DMS153 treated with DMSO at 0.1 percent for 48 hours (cell line): ENCODE measurements around the gene FOXF1.

Experiments used
- DNase-seq: peaks from one replicate; lab custom pipeline; 2025; ENCODE audit not compliant: unreplicated experiment; lab: John Stamatoyannopoulos, UW

The FOXF1 gene

DNA sequence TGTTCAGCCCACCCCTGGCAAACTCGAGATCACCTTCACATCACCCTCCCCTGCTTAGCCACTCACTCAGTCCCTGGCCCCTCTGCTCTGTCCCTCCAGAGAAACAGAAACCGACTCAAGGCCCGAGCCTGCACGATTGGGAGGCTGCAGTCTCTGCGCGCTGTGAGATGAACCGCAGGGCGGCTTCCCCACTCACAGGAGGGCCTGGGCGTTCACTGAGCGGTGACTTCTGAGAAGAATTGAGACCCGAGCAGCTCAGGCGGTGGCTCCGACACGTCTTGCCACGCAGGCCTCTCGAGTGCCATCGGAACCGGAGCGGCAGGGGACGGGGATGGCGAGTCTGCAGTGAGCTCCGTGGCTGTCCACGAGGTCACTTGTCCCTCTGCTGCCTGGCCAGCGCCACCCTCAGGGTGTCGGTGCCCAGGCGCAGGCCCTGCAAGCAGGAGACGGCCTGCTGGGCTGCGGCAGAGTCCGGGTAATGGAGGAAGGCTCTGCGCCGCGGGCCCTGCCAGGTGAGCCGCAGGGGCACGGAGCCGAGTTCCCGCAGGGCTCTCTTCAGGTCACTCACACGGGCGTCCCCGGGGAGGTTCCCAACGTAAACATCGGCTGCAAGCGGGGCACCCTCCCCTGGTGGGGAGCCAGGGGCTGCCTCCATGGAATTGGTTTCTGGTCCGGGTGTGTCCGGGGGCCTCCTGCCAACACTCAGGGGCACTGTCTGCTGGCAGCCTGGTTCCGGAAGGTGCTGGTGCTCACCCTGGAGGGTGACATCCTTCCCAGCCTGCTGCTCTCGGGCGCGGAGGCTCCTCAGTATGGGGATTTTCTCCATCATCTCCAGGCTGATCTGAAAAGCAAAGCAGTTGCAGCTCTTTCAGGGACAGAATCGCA, 21.6 kb downstream of the FOXF1 start:
- no peak for DNase-seq

DNA sequence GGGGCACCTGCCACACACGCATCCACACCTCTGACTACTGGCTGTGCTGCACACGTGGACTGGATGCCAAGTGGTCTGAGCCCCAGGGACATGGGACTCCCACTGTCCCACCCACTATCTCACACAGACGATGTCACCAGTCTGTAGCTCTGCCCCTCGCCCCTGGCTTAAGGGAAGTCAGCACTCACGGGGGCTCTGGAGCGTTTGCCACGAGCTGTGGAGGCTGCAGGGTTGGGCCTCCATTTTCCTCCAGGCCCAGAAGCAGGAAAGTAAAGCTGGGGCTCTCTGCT, 22.1 kb downstream of the FOXF1 start:
- no peak for DNase-seq

DNA sequence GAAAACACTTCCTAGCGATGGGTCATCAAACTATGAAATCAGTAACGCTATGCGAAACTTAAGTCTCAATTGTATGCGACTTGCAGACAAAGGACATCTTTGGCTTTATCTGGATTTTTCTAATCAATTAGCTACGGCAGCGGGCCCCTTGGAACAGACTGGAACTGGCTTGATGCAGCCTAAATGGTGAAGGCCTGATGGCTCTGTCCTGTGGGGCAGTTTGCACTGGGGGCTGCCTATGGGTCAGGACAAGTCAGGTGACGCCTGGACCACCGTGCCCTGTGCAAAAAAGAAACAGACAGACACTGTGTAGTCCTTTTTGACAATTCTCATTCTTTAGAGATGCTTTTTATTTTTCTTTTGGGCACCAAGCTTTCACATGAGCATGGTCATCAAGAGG, 22.7 kb downstream of the FOXF1 start:
- DNase-seq = no peak

DNA sequence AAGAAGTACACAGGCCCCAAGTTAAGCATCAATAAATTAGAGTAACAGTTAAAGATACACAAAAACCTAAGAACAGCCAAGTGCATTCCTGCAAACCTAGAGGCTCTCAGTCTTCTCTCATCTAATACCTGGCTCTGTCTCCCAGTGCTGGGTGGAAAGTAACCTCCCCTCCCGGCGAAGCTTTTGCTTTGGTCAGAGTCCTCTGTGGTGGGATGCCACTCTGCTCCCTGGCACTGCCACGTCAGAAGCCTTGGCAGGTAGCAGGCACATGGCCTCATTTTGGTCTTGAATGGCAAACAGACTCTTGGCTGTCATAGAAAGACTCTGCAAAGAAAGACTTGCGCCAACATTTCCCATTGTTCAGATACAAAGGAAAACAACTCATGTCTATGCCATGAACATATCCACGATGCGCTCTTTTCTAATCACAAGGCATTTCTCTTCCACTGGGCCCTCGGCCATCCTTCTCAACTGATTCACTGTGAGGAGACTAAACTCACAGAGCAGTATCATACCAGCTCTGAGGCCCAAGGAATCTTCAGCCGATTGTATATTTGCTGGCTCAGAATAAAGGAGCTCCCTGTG, 23.5 kb downstream of the FOXF1 start:
- no peak for DNase-seq

DNA sequence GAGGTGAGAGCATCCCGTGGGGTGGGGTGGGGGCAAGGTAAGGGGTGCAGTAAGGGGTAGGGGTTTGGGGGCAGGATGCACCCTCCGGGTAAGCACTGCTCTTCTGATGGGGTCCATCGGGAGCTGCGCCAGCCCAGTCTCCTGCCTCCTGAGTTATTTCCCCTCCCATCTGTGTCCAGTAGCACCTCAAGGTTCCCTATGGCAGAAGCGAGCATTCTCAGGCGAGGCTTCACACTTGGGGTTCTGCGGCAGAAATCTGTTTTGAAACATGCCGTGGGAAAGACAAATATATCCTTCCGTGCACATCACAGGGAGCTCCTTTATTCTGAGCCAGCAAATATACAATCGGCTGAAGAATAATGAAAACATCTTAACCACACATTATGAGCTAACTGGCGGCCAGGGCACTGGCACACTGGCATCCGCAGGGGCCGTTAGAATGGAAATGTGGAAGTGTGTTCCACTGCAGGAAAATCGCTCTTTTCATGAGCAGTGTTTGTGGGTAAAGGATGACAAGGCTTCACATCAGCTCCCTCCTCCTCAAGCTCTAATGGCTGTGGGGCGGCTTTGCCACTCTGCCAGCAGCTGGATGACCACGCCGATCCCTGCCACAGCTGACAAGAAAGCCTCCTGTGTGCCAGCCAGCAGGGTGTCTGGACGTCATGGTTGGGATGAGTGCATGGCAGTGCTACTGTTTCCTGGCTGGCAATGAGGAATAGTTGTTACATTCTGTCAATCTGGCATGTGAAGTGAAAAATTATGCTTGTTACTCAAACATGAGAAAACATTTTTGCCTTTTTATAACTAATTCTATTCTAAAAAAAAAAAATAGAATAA, 24.7 kb downstream of the FOXF1 start:
- DNase-seq = no peak

DNA sequence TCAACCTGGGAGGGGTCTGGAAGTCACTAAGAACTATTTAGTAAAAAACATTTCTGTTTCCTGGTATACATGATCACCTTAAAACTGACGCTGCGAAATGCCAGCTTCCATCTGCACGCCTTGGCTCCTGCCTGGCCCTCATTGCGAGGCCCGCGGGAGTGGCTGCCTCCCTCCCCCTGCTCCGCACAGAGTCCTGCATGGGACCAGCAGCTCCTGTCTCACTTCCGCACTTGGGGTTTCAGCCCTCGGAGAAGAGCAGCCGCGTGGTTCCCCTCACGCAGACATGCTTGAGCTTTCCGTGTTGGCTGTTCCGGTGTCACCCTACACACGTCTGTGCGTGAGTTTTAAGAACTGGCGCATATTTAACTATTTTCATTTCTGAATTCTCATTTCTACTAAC, 26.3 kb downstream of the FOXF1 start:
- no peak for DNase-seq

DNA sequence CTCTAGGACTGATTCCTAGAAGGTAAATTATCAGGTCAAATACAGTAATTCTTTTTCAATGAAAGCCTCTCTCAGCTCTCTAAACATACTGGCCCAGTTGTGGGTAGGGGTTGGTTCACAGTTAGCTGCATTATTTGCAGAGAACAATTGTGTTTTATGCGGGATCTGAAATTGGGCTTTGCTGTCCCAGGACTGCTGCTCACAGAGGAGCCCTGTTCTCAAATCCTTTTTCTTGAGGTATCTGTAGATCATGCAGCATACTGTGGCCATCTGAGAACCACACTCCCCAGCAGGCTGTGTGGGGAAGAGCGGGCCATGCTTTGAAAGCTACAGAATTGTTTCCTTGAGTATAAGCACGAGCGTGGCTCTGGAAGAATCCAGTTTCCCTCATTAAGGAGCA, 27.2 kb downstream of the FOXF1 start:
- no peak for DNase-seq

DNA sequence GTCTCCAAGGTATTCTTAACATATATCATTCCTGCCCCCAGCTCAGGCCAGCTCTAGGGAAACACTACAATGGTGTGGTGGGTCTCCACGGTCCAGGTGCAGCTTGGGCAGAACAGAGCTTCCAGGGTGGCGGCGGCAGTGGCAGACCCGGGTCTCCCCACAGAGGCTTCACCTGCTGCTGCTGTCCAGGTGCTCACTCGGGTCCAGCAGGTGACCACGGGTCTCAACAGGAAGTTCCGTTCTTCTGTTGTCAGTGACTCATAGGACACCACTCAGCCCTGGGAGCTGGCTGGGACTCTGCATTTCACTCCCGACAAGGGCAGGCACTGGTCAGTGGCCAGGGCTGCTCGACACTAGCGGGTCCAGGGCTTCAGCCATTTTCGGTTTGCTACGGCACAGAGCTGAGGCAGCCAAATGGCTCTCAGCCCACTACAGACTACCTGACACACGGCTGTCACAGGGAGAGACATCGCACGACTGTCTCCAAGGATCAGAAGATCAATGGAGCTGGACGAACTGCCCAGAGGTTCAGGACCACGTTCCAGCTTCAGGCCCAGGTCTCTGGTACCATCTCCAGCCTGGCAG, 28.0 kb downstream of the FOXF1 start:
- DNase-seq = no peak

DNA sequence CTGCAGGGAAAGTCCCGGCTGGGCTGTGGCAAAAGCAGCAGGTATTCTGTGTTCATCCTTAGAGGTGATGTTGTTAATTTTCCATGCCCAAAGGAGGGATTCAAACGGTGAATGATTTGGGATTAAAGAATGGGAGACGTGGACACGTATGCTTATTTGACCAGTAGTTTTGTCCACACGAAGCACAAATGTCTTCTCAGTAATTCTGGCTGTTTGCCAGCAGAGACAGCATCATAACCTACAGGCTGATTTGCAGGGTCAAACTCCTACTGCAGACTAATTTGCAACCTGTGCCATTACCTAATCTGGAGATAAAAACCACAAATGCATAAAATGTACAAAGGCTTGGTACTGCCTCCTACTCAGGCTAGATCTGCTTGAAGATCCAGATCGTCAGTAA, 30.6 kb downstream of the FOXF1 start:
- no peak for DNase-seq

DNA sequence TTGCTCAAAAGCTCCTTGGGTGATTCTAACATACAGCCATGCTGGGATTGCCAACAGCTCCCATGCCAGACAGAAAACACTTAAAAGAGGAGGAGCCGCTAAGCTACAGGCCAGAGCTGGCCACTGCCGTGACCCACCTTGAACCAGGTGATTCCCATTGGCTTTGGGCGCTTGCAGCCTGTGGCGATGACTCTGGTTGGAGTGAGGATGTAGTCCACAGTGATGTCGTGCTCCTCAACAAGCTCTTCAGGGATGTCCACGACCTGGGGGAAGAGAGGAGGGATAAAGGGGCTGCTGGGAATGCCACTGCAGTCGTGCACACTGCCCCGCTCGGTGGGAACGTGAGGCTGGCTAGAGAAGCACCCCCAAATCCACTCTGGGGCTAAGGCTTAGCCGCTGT, 31.2 kb downstream of the FOXF1 start:
- DNase-seq = no peak

DNA sequence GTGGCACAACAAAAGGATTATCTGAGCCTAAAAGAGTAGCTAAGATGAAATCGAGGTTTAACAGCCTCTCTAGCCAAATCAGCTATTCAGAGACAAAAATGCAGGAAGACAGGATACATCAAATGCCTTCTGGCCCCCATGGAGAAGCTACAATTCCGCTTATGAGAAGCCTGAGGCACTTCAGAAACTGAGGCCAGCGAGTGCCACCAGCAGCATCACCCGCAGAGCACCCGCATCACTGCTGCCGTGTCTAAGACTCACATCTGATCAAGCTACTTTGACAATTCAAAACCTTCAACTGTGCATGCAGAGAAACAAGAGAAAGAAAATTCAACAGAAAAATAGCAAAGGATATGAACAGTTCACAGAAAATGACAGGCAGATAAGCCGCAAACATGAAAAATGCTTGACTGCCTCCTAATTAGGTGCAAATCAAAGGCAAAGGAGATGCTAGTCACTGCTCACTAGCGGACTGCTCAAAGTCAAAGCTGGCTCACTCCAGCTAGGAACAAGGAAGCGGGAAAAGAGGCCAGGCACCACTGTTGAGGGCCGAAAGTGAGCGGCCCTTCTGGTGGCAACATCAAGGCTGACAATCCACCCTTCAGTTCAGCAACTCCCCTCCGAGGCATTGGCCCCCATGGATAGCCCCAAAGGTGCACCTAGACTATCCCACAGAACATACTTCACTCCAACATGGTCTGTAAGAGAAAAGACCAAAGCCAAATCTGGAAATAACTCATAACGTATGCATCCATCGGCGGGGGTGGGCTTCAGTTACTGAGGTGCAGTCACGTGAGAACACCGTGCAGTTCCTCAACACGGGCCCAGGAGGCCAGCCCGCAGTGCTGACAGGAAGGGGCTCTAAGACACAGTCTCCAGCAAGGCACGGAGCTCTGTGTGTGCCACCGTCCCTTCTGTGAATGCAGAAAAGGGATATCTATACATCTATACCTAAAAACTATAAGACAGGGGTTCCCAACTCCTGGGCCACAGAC, 32.7 kb downstream of the FOXF1 start:
- DNase-seq = no peak

DNA sequence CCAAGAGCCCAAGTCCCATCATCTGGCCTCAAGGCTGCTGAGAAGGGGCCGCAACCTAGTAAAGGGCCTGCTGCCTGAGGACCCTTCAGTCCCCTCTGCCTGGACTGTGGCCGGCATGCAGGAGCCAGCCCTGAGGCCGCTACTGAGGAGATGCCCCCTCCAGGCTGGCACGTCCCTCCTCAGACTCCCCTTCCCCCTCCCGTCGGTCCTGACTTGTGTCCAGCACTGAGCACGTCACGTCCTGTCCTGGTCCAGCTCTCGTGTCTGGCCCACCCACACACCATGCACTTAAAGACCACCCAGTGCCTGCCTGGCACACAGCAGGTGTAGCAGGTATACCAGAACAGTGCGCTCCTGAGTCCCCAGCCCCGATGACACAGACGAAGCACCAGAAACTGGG, 35.2 kb downstream of the FOXF1 start:
- no peak for DNase-seq

DNA sequence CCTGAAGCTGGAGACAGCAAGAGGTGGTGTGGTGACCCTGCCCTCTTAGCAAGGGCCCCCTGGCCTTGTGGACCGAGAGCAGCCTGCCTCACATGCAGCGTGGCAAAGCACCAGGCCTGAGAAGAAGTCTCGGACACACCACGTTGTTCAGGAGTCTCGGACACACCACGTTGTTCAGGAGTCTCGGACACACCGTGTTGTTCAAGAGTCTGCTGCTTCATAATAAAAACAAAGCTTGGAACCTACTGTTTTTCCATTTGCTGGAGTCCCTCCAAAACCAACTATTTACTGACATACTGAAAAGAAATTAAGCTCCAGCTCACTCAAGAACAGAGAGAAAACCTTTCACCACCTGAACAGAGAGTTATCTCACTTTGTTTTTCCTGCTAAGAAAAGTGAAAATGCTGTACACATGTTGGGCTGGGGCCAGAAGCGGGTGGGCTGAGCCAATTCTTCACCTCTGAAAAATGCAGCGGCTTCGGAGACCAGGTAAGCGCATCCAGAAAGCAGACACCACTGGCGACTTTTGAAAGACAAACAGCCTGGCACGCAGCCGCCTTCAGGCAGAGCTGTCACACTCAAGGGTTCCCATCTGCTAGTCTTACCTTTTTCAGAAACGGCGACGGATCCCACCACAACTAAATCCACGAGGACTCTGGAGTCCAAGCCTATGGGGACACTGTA, 35.8 kb downstream of the FOXF1 start:
- no peak for DNase-seq

DNA sequence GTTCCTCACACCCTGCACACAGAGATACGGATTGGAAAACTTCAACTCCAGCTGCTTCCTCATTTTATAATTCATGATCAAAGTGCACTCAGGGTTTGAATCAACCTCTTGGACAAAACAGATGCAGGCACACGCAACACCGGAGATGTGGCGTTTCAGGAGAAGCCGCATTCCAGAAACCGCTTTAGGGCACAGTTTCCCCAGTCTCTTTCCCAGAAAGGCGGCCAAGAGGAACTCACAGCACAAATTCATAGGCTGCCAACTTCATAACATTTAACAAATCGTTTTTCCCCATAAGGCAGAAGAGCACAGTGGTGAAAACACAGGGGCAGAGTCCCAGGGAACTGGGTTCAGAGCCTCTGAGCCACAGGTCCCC, 36.3 kb downstream of the FOXF1 start:
- DNase-seq = no peak

DNA sequence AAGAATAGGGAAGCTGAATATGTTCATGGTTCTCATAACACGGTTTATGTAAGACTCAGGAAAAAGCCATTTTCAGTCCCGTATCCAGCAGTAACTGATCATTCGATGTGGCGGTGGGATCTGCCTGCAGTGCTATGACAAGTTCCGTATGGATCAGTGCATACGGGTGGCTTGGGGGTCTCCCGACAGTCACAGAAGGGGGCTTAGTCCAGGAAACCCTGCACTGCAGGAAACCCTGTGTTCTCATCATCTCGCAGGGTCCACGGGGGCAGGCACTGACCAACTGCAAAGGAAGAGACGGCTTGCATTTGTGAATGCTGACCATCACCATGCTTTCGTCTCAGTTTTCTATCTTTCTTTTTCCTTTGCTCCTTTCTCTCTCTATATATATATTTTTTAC, 37.0 kb downstream of the FOXF1 start:
- DNase-seq = no peak

DNA sequence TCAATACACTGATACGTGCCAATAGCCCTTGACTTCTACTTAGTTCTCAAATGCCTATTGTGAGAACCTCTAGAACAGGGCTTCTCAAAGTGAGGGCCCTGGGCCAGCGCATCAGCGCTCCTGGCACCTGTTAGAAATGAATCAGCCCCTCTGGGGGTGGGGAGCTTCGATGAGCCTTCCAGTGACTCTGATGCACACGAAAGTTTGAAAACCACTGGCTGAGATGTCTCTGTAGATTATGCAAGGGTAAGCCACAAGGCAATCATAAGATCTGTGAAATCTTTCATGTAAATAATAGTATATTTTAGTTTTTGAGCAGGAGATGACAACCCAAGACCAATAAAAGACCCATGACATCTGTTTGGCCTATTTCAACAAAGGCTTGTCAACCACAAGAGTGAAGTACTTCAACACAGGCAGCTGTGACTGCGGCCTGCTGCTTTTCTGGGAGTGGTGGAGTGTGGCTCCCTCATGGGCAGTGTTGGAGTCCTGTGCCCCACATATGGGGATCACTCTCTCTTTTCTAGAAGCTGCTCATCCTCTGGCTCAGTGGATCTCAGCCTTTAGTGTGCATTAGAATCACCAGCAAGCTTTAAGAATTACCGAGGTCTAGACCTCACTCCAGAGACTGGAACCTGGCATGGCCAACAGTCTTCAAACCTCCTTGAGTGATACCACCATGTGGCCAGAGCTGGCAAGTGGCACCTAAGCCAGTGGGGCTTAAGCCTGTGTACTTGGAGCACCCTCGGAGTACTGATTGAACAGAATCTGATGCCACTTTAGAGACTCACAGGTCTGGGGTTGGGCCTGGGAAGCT, 39.0 kb downstream of the FOXF1 start:
- DNase-seq = no peak

DNA sequence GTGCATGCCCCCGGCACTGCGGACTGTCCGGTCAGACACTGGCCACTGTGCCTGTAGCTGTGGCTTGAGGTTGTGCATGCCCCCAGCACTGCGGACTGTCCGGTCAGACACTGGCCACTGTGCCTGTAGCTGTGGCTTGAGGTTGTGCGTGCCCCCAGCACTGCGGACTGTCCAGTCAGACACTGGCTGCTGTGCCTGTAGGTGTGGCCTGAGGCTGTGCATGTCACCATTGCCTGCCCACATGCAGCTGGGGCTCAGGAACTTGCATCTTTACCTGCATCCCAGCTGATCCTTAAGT, 39.5 kb downstream of the FOXF1 start:
- DNase-seq = no peak

DNA sequence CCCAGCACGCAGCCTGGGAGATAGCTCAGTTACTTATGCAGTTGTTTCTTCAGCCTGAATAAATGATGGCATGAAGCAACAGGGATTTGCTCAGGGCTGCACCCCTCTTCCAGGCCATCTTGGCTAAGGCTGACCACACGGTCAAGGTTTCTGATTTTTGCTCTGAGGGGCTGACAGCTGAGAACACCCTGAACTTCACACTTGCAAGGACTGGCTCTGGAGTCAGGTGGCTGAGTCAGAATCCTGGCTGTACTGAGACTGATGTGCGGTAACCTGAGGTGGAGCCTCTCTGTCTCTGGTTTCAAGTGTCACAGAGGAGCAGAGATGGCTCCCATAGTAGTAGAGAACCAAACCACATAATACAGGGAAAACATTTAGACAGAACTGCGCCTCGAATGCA, 40.0 kb downstream of the FOXF1 start:
- DNase-seq = no peak

DNA sequence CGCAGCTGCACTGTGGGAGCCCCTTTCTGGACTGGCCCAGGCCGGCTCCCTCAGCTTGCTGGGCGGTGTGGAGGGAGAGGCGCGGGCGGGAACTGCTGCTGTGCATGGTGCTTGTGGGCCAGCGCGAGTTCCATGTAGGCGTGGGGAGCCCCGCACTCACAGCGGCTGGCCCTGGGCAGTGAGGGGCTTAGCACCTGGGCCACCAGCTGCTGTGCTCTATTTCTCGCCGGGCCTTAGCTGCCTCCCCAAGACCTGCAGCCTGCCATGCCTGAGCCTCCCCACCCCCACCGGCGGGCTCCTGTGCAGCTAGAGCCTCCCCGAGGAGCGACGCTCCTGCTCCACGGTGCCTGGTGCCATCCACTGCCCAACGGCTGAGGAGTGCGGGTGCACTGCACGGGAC, 43.0 kb downstream of the FOXF1 start:
- no peak for DNase-seq

DNA sequence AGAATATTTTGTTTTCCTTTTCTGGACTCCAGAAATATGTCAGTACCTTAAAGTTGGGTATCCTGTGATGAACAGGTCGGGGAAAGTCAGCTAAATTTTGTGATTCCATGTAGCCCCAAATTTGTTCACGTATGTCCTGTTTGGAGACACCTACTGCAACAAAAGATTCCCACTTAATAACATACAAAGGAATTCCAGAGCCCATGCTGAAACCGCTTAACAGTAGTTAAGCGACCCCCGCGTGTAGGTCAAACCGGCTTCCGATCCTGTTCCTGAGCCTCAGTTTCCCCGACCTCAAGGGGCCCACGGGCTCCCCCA, 44.2 kb downstream of the FOXF1 start:
- DNase-seq = no peak
